ENCODE measurements around the gene UBQLN3. TPM values are rescaled to one million over a fixed set of nuclear protein-coding genes. Genes with fewer than 3 reads are reported as not detected.

Gene UBQLN3
- total and polyA plus RNA-seq, 2 experiments from 2014 or later = not detected

GRCh38 chr11:5504403-5504921 lies 5.3 kb downstream of the UBQLN3 start (continued):
- TF ChIP-seq EZH2 (IDR thresholded peaks at IDR 0.05; ENCODE audit: low read depth, unreplicated experiment) = no peak
- no peak for TF ChIP-seq CTCF (conservative IDR thresholded peaks at IDR 0.05; ENCODE audit: low read depth in 2 of 2)
- TF ChIP-seq POLR2AphosphoS5 (IDR thresholded peaks at IDR 0.05; ENCODE audit: low read depth) = no peak
- TF ChIP-seq STAT1 (IDR thresholded peaks at IDR 0.05; ENCODE audit: unreplicated experiment) = no peak
- no peak for TF ChIP-seq EZH2phosphoT487 (IDR thresholded peaks at IDR 0.05; ENCODE audit: unreplicated experiment)
- TF ChIP-seq CREB1 (CRISPR knock-in tag; IDR thresholded peaks at IDR 0.05; ENCODE audit: low read depth) = no peak

- no peaks in the 10 kb centered on the region for H3K36me3 Mint-ChIP-seq (ENCODE audit: low read depth)
- no peaks in the 10 kb centered on the region for H3F3A ChIP-seq (replicated peaks; ENCODE audit: low read depth)
- TF ChIP-seq CREB1 (CRISPR knock-in tag; IDR thresholded peaks at IDR 0.05; ENCODE audit: low read depth) (no peak), JUNB (IDR thresholded peaks at IDR 0.05; ENCODE audit: unreplicated experiment) (no peak), REST (IDR thresholded peaks at IDR 0.05; ENCODE audit: unreplicated experiment) (no peak), ETS1 (IDR thresholded peaks at IDR 0.05) (no peak), CTCF (conservative IDR thresholded peaks at IDR 0.05; ENCODE audit: low read depth in 2 of 2) (no peak), EZH2 (IDR thresholded peaks at IDR 0.05; ENCODE audit: low read depth, unreplicated experiment) (no peak), ZNF114 (CRISPR knock-in tag; IDR thresholded peaks at IDR 0.05) (no peak)
Observed at GRCh38 chr11:5500393-5500801, 9.4 kb downstream of the UBQLN3 start.

More at GRCh38 chr11:5500393-5500801, 9.4 kb downstream of the UBQLN3 start:
- Histone ChIP-seq H3K4me3 (no peak overlapping the region), H3K27me3 (ENCODE audit: insufficient read depth) (no peaks in the 10 kb centered on the region), H3K4me2 (no peak overlapping the region), H3K27ac (ENCODE audit: low read depth) (no peak overlapping the region), H3K9me2 (ENCODE audit: insufficient read depth) (0 out of 2 replicates have a peak, but pooled peaks cover 4% of the 10 kb centered on the region), H3K36me3 (ENCODE audit: insufficient read depth) (no peaks in the 10 kb centered on the region), H2AFZ (no peak overlapping the region), H4K20me1 (replicated peaks; ENCODE audit: insufficient read depth) (no peaks in the 10 kb centered on the region), H3K4me1 (ENCODE audit: insufficient read depth) (no peaks in the 10 kb centered on the region), H3K79me2 (replicated peaks; ENCODE audit: insufficient read depth) (no peaks in the 10 kb centered on the region)
- peaks cover 5% of the 10 kb centered on the region for H3K27me3 Mint-ChIP-seq (ENCODE audit: insufficient read depth, low read depth, poor library complexity)
- peaks cover 5% of the 10 kb centered on the region; the same call in 2 of the 3 replicates for H3K4me1 Mint-ChIP-seq
- no peak overlapping the region for H3K27ac Mint-ChIP-seq
- DNase-seq (ENCODE audit: low spot score) (no peak), ATAC-seq (no peak)
- no peak overlapping the region for H3K4me3 Mint-ChIP-seq
- no peaks in the 10 kb centered on the region for H3K9me3 Mint-ChIP-seq
